Measurements from ENCODE around the gene DZIP1.
"Not testable (repeated sequence)": the region's sequence is repeated elsewhere in the genome, so short reads cannot be mapped to it uniquely, and the experiment has no call there.

DZIP1 gene

GRCh38 chr13:95644601-95645052 is at the start of gene DZIP1:
Gene DZIP1, minus strand, starts transcription at chr13:95644706. Its CDS starts 2,677 bp downstream, at chr13:95642029.
- peak; percentile 84 for DNase-seq

DNA sequence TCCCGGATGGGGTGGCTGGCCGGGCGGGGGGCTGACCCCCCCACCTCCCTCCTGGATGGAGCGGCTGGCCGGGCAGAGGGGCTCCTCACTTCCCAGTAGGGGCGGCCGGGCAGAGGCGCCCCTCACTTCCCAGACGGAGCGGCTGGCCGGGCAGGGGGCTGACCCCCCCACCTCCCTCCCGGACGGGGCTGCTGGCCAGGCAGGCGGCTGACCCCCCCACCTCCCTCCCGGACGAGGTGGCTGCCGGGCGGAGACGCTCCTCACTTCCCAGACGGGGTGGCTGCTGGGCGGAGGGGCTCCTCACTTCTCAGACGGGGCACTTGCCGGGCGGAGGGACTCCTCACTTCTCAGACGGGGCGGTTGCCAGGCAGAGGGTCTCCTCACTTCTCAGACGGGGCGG is 46.5 kb upstream of the DZIP1 start:
- DNase-seq: not testable (repeated sequence)

DNA sequence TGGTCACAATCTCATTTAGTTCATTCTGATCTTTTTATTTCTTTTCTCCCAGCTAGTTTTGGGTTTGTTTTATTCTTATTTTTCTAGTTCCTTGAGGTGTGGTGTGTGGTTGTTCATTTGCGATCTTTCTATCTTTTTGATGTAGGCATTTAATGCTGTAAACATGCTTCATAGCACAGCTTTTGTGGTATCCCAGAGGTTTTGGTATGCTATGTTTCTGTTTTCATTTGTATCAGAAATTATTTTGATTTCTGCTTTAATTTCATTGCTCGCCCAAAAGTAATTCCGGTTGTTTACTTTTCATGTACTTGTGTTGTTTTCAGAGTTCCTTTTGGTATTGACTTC is 45.0 kb upstream of the DZIP1 start:
- DNase-seq: no peak

DNA sequence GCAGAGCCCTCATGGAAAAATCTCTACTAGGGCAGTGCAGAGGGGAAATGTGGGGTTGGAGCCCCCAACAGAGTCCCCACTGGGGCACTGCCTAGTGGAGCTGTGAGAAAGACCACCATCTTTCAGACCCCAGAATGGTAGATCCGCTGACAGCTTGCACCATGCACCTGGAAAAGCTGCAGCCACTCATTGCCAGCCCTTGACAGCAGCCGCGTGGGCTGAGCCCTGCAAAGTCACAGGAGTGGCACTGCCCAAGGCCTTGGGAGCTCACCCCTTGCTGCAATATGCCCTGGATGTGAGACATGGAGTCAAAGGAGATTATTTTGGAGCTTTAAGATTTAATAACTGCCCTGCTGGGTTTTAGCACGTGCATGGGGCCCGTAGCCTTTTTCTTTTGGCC is 40.5 kb upstream of the DZIP1 start:
- DNase-seq: not testable (repeated sequence)

DNA sequence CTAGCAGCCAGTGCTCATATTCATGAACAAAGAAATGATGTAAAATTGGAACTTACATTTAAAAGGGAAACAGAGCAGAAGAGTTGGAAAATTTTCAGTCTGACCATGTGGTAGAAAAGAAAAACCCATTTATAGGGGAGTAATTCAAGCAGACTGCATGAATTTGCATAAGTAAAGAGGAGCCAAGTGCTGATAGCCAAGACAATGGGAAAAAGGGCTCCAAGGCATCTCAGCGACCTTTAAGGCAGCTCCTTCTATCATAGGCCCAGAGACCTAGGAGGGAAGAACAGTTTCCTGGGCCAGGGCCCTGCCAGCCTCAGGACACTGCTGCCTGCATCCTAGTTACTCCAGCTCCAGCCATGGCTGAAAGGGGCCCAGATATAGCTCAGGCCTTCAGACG is 39.9 kb upstream of the DZIP1 start:
- no peak for DNase-seq

DNA sequence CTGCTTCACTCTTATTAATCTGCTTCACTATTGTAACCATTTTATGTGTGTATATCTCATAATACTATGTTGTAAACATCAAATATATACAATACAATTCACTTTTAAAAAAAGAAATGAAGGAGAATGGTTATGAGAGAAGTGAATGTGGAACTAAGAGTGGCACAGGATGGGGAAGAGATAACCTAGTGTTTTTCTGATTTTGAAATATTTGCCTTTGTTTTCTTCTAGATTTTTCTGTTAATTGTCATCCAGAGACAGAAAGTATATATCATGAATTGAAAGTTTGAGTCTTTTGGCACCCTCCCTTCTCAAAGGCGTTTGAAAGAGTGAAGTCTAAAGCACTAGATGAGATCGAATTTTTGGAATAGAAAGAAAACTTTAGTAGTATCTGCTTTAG is 35.2 kb upstream of the DZIP1 start:
- no peak for DNase-seq

DNA sequence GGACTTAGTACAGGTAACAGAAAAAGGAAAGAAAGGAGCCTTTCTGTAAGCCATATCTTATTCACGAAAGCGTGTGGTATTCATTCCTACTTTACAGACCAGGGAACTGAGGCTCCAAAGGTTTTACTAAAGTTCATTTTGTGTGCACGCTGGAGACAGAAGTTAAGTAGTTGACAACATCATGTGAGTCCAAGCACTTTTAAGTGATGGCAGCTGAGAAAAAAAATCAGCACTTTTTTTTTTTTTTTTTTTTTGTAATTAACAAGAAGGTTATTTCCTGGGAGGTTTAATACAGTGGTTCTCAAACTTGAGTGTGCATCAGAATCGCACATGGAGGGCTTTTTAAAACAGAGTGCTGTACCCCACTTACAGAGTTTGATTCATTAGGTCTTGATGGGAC is 34.5 kb upstream of the DZIP1 start:
- no peak for DNase-seq

- peak; percentile 36 for DNase-seq
Observed at GRCh38 chr13:95677564-95678266, 33.2 kb upstream of the DZIP1 start.

GRCh38 chr13:95676762-95677563 is 32.5 kb upstream of the DZIP1 start, which contains the start of gene DNAJC3:
Gene DNAJC3, plus strand, starts transcription at chr13:95677139. Its CDS starts 117 bp downstream, at chr13:95677256.
- DNase-seq: peak; percentile 98

GRCh38 chr13:95676105-95676761 is 31.7 kb upstream of the DZIP1 start:
- DNase-seq: no peak

DNA sequence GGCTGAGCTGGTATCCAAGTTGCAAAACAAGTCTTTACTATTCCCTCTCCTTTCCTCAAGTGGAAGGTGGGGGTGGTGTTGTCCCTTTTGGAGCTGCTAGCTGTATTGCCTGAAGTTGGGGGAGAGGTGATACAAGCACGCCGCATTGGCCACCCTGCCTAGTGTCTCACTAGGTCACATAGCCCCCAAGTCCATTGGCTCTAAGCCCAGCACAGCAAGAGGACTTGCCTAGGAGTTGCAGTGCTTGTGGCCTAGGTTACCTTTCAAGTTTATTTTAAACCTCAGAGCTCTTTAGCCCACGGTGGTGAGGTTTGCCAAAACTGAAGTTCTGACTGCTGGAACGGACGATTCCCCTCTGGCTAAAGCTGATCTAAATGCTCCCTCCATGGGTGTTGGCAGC is 27.1 kb upstream of the DZIP1 start:
- no peak for DNase-seq

DNA sequence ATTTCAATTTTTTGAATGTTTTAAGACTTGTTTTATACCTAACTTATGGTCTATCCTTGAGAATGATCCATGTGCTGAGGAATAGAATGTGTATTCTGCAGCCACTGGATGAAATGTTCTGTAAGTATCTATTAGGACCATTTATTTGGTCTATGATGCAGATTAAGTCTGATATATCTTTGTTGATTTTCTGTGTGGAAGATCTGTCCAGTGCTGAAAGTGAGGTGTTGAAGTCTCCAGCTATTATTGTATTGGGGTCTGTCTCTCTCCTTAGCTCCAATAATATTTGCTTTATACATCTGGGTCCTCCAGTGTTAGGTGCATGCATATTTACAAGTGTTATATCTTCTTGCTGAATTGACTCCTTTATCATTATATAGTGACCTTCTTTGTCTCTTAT is 22.7 kb upstream of the DZIP1 start:
- DNase-seq: not testable (repeated sequence)

- peak; percentile 57 for DNase-seq
Observed at GRCh38 chr13:95660981-95661581, 16.6 kb upstream of the DZIP1 start.

- no peak for DNase-seq
Observed at GRCh38 chr13:95659500-95659899, 15.0 kb upstream of the DZIP1 start.

- DNase-seq: no peak
Observed at GRCh38 chr13:95656386-95657015, 12.0 kb upstream of the DZIP1 start.

- no peak for DNase-seq
Observed at GRCh38 chr13:95652821-95653220, 8.3 kb upstream of the DZIP1 start.

- no peak for DNase-seq
Observed at GRCh38 chr13:95652244-95652764, 7.8 kb upstream of the DZIP1 start.

- DNase-seq: no peak
Observed at GRCh38 chr13:95650696-95651095, 6.2 kb upstream of the DZIP1 start.

DNA sequence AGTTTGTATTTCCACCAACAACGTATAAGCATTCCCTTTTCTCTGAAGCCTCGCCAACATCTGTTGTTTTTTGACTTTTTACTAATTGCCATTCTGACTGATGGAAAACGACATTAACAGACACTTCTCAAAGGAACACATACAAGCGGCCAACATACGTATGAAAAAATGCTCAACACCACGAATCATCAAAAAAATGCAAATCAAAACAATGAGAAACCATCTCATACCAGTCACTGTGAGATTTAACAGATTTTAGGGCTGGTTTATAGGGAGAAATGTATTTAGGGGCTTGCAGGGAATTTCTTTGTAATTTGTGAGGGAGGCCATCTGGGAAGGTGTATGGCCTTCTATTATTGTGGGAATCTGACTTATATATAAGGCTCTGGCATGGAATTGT is 2.8 kb upstream of the DZIP1 start:
- DNase-seq: no peak

- DNase-seq: peak; percentile 36
Observed at GRCh38 chr13:95643936-95644598, 439 bp downstream of the DZIP1 start.

DNA sequence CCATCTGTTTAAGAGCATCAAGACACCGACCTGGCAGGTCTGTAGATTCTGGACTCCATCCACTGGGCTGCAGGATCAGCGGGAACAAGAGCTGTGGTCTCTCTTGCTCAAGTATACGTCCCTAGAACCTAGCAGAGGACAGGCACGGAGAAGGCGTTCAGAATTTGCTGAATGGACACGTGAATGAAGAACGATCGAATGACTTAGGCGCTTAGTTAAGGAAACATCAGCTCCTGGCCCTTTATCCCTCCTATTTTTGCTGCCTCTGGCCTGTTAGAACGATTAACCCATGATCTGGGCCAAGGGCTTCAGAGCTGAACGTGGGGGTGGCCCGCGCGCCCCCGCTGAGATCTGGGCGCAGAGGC is 953 bp downstream of the DZIP1 start:
- no peak for DNase-seq

DNA sequence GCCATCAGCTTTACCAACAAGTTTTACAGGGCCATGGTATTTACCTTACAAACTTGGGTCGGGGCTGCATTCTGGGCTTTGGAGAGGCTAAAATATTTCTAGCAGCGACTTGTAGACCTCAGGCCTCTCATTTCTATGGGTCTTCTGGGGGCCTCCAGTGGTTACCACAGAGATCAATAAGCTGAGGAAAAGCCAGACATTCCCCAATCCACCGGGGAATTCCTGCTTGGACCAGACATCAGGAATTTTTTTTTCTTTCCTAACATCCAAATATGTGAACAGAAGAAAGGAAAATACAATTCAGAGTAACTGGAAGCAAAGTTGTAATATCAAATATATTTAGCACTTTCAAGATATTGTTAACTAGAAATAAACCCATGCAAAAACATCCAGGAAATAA is 1.5 kb downstream of the DZIP1 start:
- DNase-seq: no peak

Data from fibroblast of skin of right quadriceps (primary cell).